Kidney epithelial cell (primary cell): Measurements from ENCODE around the gene TAF4. TPM values are rescaled to one million over a fixed set of nuclear protein-coding genes. Genes with fewer than 3 reads are reported as not detected.

ENCODE experiments used
- DNase-seq: peaks from one replicate; pipeline ENCODE4 v3.0.0-alpha.2; 2010; ENCODE audit warnings: low read depth
- H3K27me3 ChIP-seq: 2 replicates; pipeline ENCODE4 v1.6.0; 2011; ENCODE audit warnings: low read length; ENCODE audit not compliant: control insufficient read depth, insufficient read depth
- H3K36me3 ChIP-seq: 2 replicates; pipeline ENCODE4 v1.5.1; 2011; ENCODE audit warnings: low read length; ENCODE audit not compliant: control insufficient read depth, insufficient read depth
- H3K4me3 ChIP-seq: 2 replicates; pipeline ENCODE4 v1.5.1; 2011; ENCODE audit warnings: low read depth, mild to moderate bottlenecking, control low read depth, low read length
- CTCF ChIP-seq: IDR thresholded peaks from 2 replicates; pipeline ENCODE4 v1.5.1; 2011; ENCODE audit warnings: mild to moderate bottlenecking, moderate library complexity, low read length, control low read depth, inconsistent platforms; ENCODE audit not compliant: insufficient read depth, poor library complexity, severe bottlenecking
- total RNA-seq: library from RNA; depleted of rRNA; stranded (reverse); fragments of >200 nt; gene quantifications from 2 replicates; pipeline ENCODE4 v1.2.3, GENCODE V29; 2015

Gene TAF4
- total RNA-seq, 1 donor from 2014 or later = 5.9 TPM

GRCh38 chr20:61997372-61997771, 68.3 kb downstream of the TAF4 start:
- H3K36me3 ChIP-seq = no peaks in the 10 kb centered on the region
- DNase-seq = no peak
- TF ChIP-seq CTCF = no peak
- no peak overlapping the region for H3K4me3 ChIP-seq
- H3K27me3 ChIP-seq = no peaks in the 10 kb centered on the region

- Histone ChIP-seq H3K4me3 (no peak overlapping the region), H3K36me3 (no peaks in the 10 kb centered on the region), H3K27me3 (no peaks in the 10 kb centered on the region)
- no peak for TF ChIP-seq CTCF
- DNase-seq = no peak
Measured at GRCh38 chr20:61994546-61994945, 71.1 kb downstream of the TAF4 start.

GRCh38 chr20:61993058-61993457, 72.6 kb downstream of the TAF4 start:
- Histone ChIP-seq H3K4me3 (no peak overlapping the region), H3K27me3 (no peaks in the 10 kb centered on the region), H3K36me3 (no peaks in the 10 kb centered on the region)
- no peak for TF ChIP-seq CTCF
- DNase-seq = no peak

- H3K4me3 ChIP-seq = no peak overlapping the region
- H3K27me3 ChIP-seq = no peaks in the 10 kb centered on the region
- H3K36me3 ChIP-seq = no peaks in the 10 kb centered on the region
- TF ChIP-seq CTCF = no peak
- DNase-seq = no peak
Measured at GRCh38 chr20:61991476-61991875, 74.2 kb downstream of the TAF4 start.

- Histone ChIP-seq H3K4me3 (no peak overlapping the region), H3K36me3 (no peaks in the 10 kb centered on the region), H3K27me3 (no peaks in the 10 kb centered on the region)
- no peak for DNase-seq
- no peak for TF ChIP-seq CTCF
Measured at GRCh38 chr20:61990484-61990883, 75.2 kb downstream of the TAF4 start.

GRCh38 chr20:61989741-61990140, 75.9 kb downstream of the TAF4 start:
- no peak overlapping the region for H3K4me3 ChIP-seq
- no peak for DNase-seq
- no peak for TF ChIP-seq CTCF
- no peaks in the 10 kb centered on the region for H3K27me3 ChIP-seq
- H3K36me3 ChIP-seq = no peaks in the 10 kb centered on the region
